ENCODE measurements around the gene TAP2.

DNA sequence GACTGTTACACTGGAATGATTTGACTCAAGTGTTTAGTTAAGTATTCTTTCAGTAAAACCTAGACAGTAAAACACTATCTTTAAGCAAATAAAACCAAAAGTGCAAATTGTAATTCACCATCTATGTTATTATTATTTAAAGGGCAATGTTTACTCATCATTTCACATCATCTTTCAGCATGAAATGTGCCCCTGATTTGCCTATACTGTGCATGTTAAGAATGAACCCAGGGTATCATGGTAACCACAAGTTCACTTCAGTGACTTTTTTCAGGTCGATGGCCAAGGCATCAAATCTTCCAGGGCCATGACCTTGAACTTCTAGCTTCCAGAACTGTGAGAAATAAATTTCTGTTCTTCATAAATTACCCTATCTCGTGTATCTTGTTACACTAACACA lies 19.7 kb downstream of the TAP2 start:
- TF ChIP-seq, protein P1, sequence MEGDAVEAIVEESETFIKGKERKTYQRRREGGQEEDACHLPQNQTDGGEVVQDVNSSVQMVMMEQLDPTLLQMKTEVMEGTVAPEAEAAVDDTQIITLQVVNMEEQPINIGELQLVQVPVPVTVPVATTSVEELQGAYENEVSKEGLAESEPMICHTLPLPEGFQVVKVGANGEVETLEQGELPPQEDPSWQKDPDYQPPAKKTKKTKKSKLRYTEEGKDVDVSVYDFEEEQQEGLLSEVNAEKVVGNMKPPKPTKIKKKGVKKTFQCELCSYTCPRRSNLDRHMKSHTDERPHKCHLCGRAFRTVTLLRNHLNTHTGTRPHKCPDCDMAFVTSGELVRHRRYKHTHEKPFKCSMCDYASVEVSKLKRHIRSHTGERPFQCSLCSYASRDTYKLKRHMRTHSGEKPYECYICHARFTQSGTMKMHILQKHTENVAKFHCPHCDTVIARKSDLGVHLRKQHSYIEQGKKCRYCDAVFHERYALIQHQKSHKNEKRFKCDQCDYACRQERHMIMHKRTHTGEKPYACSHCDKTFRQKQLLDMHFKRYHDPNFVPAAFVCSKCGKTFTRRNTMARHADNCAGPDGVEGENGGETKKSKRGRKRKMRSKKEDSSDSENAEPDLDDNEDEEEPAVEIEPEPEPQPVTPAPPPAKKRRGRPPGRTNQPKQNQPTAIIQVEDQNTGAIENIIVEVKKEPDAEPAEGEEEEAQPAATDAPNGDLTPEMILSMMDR (IDR thresholded peaks at IDR 0.05), result no peak
- TF ChIP-seq POLR2A (IDR thresholded peaks at IDR 0.05) (no peak), POLR2AphosphoS5 (IDR thresholded peaks at IDR 0.05) (no peak)

All from breast epithelium (tissue), 3 donors.